ENCODE results near the gene PFN3.

PFN3 gene

DNA sequence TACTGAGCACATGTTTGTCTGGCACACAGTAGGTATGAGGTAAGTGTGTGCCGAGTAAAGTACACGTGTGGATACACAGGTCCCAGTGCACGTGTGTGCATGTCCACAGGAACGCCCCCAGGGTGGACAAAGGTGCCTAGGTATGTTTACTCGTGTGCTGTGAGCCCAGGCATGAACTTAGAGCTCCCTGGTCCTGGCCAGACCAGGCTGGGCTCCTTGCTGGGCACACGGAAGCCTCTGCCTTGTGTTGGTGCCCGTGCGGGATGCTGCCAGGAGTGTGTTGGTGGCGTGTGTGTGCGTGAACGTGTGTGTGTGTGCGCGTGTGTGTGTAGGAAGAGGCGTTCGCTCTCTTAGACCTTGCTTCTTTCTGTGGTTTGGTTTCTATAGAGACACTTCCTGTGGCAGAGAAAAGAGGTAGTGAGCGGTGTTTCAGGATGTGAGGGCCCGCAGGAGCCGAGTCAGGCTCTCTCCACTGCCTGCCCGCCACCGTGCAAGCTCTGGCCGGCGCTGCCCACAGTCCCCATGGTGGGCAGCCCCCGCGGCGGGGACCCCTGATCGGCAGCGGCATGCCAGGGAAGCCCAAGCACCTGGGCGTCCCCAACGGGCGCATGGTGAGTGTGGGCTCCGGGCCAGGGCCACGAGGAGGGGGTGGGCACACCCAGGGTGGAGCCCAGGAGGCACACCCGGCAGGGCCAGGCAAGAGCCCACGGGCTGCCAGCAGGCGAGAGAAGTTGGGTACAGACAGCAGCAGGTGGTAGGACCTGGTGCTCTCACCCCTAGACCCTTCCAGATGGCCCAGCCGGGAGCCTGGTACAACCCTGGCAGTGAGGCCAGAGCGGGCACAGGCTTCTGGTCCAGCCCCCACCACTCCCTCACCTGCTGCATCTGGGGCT lies 42.8 kb downstream of the PFN3 start, which contains the start of gene RGS14:
RGS14 (plus strand) TSS at position 466 of the 893 bp plus-strand sequence; CDS start at position 567, 101 bp downstream.
- peak; percentile 42 for DNase-seq

DNA sequence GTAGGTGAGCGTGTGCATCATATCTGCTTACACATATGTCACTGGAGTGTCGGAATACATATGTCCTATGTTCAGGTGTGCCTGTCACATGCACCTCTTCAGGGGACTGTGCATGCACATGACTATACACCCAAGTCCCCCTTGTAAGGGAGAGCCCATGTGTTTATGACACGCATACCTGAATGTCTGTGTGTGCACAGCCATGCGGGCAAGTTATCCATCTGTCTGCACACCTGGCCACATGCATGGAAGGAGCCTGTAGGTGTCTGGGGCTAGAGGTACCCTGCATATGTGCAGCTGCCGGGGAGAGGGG lies 43.4 kb downstream of the PFN3 start:
- DNase-seq: no peak

- no peak for DNase-seq
Measured at GRCh38 chr5:177356746-177357145, 43.7 kb downstream of the PFN3 start.

DNA sequence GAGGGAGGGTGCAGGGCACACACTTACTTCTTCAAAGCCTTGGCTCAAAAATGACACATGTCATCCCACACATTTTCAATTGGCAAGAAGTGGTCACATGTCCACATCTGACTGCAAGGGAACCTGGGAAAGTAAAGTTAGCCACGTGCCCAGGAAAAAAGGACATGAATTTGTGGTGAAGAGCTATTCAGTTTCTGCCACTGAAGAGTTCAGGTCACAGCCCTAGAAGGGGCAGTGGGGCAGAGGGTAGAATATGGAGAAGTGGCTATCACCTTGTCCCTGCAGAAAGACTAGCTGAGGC lies 44.6 kb downstream of the PFN3 start:
- DNase-seq: no peak

DNA sequence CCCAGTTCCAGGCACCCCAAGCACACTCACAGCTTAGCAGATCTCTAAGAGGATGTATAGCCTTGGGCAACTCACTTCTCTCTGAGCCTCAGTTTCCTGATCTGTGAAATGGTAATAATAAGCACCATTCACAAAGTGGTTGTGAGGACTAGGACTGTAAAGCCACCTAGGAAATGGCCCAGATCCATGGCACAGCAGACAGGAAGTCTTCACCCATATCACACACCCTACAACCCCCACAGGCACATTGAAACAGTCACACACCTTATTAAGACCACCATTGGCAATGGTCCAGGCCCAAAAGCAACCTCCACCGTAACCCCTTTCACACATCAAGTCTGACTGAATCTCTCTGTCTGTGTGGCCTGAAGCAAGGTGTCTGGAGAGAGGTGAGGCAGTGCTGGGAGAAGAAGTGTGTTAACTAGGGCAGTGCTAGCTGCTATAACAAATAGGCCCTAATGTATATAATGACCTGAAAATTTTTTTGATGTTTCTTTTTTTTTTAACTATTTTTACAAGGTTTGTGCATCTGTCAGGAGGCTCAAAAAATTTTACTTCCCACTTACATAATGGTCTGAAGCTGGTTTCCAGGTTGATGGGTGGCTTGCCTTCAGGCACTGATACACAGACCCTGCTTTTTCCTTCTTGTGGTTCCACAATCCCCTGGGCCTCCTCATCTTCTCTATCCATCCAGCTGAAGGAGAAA lies 45.1 kb downstream of the PFN3 start:
- no peak for DNase-seq

DNA sequence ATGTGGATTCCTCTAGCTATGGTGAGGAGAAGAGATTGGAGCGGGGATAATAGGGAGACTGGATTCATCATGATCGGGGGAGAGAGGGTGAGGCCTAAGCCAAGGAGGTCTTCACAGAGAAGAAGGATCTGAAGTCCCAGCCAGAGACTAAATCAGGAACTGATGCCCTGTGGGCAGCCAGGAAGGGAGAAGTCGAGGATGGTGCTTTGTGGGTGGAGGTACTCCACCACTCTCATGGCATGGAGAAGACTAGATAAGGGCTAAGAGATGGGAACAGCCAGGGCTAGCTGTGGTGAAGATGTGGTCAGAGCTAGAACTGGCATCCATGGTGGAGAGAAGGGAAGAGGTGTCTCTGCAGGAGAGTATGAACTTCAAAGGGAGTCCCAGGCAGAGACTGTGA lies 45.8 kb downstream of the PFN3 start:
- no peak for DNase-seq

GRCh38 chr5:177354256-177354655 lies 46.2 kb downstream of the PFN3 start:
- DNase-seq: no peak

DNA sequence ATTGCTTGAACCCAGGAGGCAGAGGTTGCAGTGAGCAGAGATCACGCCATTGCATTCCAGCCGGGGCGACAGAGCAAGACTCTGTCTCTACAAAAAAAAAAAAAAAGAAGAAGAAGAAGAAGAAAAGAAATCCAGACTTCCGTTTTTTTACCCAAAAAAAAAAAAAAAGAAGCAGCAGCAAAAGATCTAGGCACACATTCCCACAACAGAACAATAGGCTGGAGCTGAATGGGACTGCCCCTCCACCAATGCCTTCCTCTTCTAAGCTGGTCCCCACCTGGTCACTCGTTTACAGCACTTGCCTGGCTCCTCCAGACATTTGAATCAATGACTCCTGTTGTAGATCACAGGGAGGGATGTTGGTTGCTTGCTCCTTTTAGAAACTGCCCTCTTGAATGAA lies 47.4 kb downstream of the PFN3 start:
- no peak for DNase-seq

- DNase-seq: peak; percentile 80
Measured at GRCh38 chr5:177351392-177352329, 48.8 kb downstream of the PFN3 start, which contains the start of gene LMAN2. Gene LMAN2, minus strand, starts transcription at chr5:177351668. Its CDS starts 21 bp downstream, at chr5:177351647.

- DNase-seq: no peak
Measured at GRCh38 chr5:177350776-177351391, 49.6 kb downstream of the PFN3 start.

Measured in activated T-cell treated with anti-CD3 and anti-CD28 coated beads for 4 hours (primary cell).